K562 (cell line): Measurements from ENCODE around the gene PLXNB1. TPM values are rescaled to one million over a fixed set of nuclear protein-coding genes. Genes with fewer than 3 reads are reported as not detected.
A peak's percentile ranks its signal among the peaks of the same experiment; 100 is the strongest.

ENCODE experiments used
- DPF2 ChIP-seq: fragments of 450-650 bp; IDR thresholded peaks from 2 replicates; pipeline ENCODE4 v1.6.1; 2016
- FOS ChIP-seq: IDR thresholded peaks from 3 replicates; pipeline ENCODE4 v1.6.1; 2011; ENCODE audit not compliant: insufficient read length; ENCODE audit errors: extremely low read depth
- JUN ChIP-seq, 2 experiments: sonication (generic) in 1 of 2; formaldehyde crosslinking in 1 of 2; IDR thresholded peaks; 2 replicates each; pipeline versions ENCODE4 v1.6.1 to v1.8.0; 2012 to 2022; ENCODE audit warnings: borderline replicate concordance in 2 of 2, mild to moderate bottlenecking in 2 of 2, improper control_type of control experiment in 1 of 2, low read depth in 1 of 2, low read length in 1 of 2, missing genetic modification reagents in 1 of 2
- L3MBTL2 ChIP-seq: fragments of 450-650 bp; IDR thresholded peaks from 2 replicates; pipeline ENCODE4 v1.6.1; 2016; ENCODE audit warnings: mild to moderate bottlenecking, moderate library complexity
- POLR2A ChIP-seq: fragments of 450-650 bp; conservative IDR thresholded peaks from 2 replicates; pipeline ENCODE4 v1.6.1; 2016
- RBBP5 ChIP-seq: fragments of 200-600 bp; sonication (generic); IDR thresholded peaks from 2 replicates; pipeline ENCODE4 v1.6.1; 2012; ENCODE audit warnings: borderline replicate concordance, mild to moderate bottlenecking, low read length, control low read depth, inconsistent platforms; ENCODE audit not compliant: insufficient read depth, poor library complexity, severe bottlenecking
- TAF1 ChIP-seq: IDR thresholded peaks from 2 replicates; pipeline ENCODE4 v1.6.1; 2011; ENCODE audit warnings: mild to moderate bottlenecking, low read length, moderate library complexity; ENCODE audit not compliant: insufficient read depth, control insufficient read depth, severe bottlenecking; ENCODE audit errors: extremely low read depth
- polyA plus RNA-seq, 8 experiments: library from polyadenylated mRNA; depleted of rRNA in 4 of 8; stranded (reverse) in 5 of 8; unstranded in 3 of 8; fragments of >200 nt; fragmentation: Nextera tagmentation in 2 of 8; fragmentation: Illumina TruSeq in 1 of 8; extraction: Ambion mirVana in 2 of 8; extraction: Trizol in 1 of 8; gene quantifications; 2 replicates each; pipeline versions ENCODE4 v1.2.1 to v1.2.3, GENCODE V29; 2011 to 2014; ENCODE audit warnings: inconsistent platforms in 1 of 8, missing spikeins in 1 of 8
- total RNA-seq, 7 experiments: library from RNA; depleted of rRNA in 6 of 7; stranded (reverse); fragments of >200 nt in 6 of 7; fragmentation: Illumina TruSeq in 2 of 7; extraction: Trizol in 2 of 7; gene quantifications; 2 replicates each; pipeline versions ENCODE4 v1.2.1 to v1.2.3, GENCODE V29; 2011 to 2021; ENCODE audit warnings: low replicate concordance in 1 of 7
- TF ChIP-seq, protein P1 (sequence below): sonication (generic); formaldehyde crosslinking; IDR thresholded peaks from 2 replicates; pipeline ENCODE4 v1.8.0; 2022; ENCODE audit warnings: missing genetic modification reagents, mild to moderate bottlenecking, moderate library complexity, borderline replicate concordance
- TF ChIP-seq, protein P2 (sequence below): fragments of 450-650 bp; IDR thresholded peaks from 2 replicates; pipeline ENCODE4 v1.6.1; 2014; ENCODE audit warnings: low read depth, mild to moderate bottlenecking, moderate library complexity, borderline replicate concordance
- TF ChIP-seq, protein P3 (sequence below), 2 experiments: fragments of 250-450 bp in 1 of 2; fragments of 450-650 bp in 1 of 2; sonication (Bioruptor Pico) in 1 of 2; IDR thresholded peaks; 2 replicates each; pipeline versions ENCODE4 v1.6.1 to v1.8.0; 2016 to 2021; ENCODE audit warnings: mild to moderate bottlenecking in 2 of 2, moderate library complexity in 2 of 2, missing compliant biosample characterization in 1 of 2, missing genetic modification characterization in 1 of 2
- TF ChIP-seq, protein P4 (sequence below), 2 experiments: IDR thresholded peaks; 2 replicates each; pipeline ENCODE4 v1.6.1; 2011; ENCODE audit warnings: borderline replicate concordance in 1 of 2, control low read depth in 1 of 2, low read depth in 1 of 2, low read length in 1 of 2, mild to moderate bottlenecking in 1 of 2, mixed read lengths in 1 of 2, moderate library complexity in 1 of 2; ENCODE audit not compliant: insufficient read depth in 1 of 2, insufficient read length in 1 of 2, poor library complexity in 1 of 2, severe bottlenecking in 1 of 2; ENCODE audit errors: extremely low read depth in 1 of 2
- TF ChIP-seq, protein P5 (sequence below), 2 experiments: fragments of 450-650 bp in 1 of 2; IDR thresholded peaks; 2 replicates each; pipeline ENCODE4 v1.6.1; 2011 to 2017; ENCODE audit warnings: low read depth in 2 of 2, antibody characterized with exemption in 1 of 2, borderline replicate concordance in 1 of 2, low read length in 1 of 2, mild to moderate bottlenecking in 1 of 2, mixed read lengths in 1 of 2; ENCODE audit not compliant: control insufficient read depth in 1 of 2
- TF ChIP-seq, protein P6 (sequence below): fragments of 450-650 bp; IDR thresholded peaks from 2 replicates; pipeline ENCODE4 v1.6.1; 2016; ENCODE audit warnings: borderline replicate concordance

PLXNB1 gene
- total and polyA plus RNA-seq, 9 of the 15 experiments (the other 6 are each of a cell fraction or from before 2014, with no cell fraction given): 0.17 to 17.4 (median 6.0) TPM

DNA sequence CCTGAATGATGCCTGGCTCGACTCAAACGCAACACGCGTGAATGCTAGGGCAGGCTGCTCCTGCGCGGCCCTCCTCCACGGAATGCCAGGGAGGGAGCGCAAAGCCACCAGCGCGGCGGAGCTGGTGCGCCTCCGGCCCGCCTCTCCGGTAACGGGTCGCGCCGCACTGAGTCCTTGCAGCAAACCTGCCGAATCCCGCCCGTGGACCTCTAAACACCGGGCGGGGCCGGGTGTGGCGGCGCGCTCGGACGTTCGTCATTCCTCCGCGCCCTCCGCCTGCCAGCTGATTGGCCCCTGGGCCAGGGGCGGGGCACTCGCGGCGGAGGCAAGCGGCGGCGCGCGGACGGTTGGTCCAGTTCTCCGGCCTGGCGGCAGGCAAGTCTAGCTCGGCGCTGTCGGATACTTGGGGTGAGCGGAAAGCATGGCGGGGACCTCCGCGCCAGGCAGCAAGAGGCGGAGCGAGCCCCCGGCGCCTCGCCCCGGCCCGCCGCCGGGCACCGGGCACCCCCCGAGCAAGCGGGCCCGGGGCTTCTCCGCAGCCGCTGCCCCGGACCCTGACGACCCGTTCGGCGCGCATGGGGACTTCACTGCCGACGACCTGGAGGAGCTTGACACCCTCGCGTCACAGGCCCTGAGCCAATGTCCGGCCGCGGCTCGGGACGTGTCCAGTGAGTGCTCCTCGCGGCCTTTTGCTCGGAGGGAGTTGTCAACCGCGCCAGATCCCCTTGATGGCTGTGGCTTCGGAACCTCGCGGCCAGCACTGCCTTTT lies 16.7 kb upstream of the PLXNB1 start, which contains the start of gene ATRIP (continued):
- peak; percentile 92 for TF ChIP-seq L3MBTL2
- TF ChIP-seq, protein P1, sequence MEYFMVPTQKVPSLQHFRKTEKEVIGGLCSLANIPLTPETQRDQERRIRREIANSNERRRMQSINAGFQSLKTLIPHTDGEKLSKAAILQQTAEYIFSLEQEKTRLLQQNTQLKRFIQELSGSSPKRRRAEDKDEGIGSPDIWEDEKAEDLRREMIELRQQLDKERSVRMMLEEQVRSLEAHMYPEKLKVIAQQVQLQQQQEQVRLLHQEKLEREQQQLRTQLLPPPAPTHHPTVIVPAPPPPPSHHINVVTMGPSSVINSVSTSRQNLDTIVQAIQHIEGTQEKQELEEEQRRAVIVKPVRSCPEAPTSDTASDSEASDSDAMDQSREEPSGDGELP (CRISPR knock-in tag): peak; percentile 96
- TF ChIP-seq, protein P2, sequence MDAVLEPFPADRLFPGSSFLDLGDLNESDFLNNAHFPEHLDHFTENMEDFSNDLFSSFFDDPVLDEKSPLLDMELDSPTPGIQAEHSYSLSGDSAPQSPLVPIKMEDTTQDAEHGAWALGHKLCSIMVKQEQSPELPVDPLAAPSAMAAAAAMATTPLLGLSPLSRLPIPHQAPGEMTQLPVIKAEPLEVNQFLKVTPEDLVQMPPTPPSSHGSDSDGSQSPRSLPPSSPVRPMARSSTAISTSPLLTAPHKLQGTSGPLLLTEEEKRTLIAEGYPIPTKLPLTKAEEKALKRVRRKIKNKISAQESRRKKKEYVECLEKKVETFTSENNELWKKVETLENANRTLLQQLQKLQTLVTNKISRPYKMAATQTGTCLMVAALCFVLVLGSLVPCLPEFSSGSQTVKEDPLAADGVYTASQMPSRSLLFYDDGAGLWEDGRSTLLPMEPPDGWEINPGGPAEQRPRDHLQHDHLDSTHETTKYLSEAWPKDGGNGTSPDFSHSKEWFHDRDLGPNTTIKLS: peak; percentile 44; the same call in 1 of the 2 replicates
- no peak for TF ChIP-seq DPF2
- peak; percentile 90 for TF ChIP-seq RBBP5
- TF ChIP-seq, protein P3, sequence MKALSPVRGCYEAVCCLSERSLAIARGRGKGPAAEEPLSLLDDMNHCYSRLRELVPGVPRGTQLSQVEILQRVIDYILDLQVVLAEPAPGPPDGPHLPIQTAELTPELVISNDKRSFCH (CRISPR knock-in tag; IDR thresholded peaks at IDR 0.05): no peak
- TF ChIP-seq, protein P3 (tag; IDR thresholded peaks at IDR 0.05): peak; percentile 54; the same call in 1 of the 2 replicates
- TF ChIP-seq JUN (IDR thresholded peaks at IDR 0.05; ENCODE audit: borderline replicate concordance, low read depth, low read length): peak; percentile 3; the same call in 1 of the 2 replicates
- TF ChIP-seq JUN (CRISPR knock-in tag; IDR thresholded peaks at IDR 0.05; ENCODE audit: borderline replicate concordance): no peak; the same call in 1 of the 2 replicates
- TF ChIP-seq POLR2A: peak; percentile 87
- TF ChIP-seq, protein P4, sequence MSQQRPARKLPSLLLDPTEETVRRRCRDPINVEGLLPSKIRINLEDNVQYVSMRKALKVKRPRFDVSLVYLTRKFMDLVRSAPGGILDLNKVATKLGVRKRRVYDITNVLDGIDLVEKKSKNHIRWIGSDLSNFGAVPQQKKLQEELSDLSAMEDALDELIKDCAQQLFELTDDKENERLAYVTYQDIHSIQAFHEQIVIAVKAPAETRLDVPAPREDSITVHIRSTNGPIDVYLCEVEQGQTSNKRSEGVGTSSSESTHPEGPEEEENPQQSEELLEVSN (IDR thresholded peaks at IDR 0.05; ENCODE audit: borderline replicate concordance in 1 of 2, extremely low read depth in 1 of 2, insufficient read depth in 1 of 2, insufficient read length in 1 of 2, low read depth in 1 of 2, low read length in 1 of 2, poor library complexity in 1 of 2, severe bottlenecking in 1 of 2): peak; percentile 52 to 54
- TF ChIP-seq TAF1: peak; percentile 94
- TF ChIP-seq, protein P5, sequence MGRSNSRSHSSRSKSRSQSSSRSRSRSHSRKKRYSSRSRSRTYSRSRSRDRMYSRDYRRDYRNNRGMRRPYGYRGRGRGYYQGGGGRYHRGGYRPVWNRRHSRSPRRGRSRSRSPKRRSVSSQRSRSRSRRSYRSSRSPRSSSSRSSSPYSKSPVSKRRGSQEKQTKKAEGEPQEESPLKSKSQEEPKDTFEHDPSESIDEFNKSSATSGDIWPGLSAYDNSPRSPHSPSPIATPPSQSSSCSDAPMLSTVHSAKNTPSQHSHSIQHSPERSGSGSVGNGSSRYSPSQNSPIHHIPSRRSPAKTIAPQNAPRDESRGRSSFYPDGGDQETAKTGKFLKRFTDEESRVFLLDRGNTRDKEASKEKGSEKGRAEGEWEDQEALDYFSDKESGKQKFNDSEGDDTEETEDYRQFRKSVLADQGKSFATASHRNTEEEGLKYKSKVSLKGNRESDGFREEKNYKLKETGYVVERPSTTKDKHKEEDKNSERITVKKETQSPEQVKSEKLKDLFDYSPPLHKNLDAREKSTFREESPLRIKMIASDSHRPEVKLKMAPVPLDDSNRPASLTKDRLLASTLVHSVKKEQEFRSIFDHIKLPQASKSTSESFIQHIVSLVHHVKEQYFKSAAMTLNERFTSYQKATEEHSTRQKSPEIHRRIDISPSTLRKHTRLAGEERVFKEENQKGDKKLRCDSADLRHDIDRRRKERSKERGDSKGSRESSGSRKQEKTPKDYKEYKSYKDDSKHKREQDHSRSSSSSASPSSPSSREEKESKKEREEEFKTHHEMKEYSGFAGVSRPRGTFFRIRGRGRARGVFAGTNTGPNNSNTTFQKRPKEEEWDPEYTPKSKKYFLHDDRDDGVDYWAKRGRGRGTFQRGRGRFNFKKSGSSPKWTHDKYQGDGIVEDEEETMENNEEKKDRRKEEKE (IDR thresholded peaks at IDR 0.05; ENCODE audit: borderline replicate concordance in 1 of 2, control insufficient read depth in 1 of 2, low read depth in 2 of 2, low read length in 1 of 2): 0 out of 4 replicates have a peak, but pooled peaks of 1 of the 2 experiments have one; percentile 40
- peak; percentile 21 for TF ChIP-seq FOS
- TF ChIP-seq, protein P6, sequence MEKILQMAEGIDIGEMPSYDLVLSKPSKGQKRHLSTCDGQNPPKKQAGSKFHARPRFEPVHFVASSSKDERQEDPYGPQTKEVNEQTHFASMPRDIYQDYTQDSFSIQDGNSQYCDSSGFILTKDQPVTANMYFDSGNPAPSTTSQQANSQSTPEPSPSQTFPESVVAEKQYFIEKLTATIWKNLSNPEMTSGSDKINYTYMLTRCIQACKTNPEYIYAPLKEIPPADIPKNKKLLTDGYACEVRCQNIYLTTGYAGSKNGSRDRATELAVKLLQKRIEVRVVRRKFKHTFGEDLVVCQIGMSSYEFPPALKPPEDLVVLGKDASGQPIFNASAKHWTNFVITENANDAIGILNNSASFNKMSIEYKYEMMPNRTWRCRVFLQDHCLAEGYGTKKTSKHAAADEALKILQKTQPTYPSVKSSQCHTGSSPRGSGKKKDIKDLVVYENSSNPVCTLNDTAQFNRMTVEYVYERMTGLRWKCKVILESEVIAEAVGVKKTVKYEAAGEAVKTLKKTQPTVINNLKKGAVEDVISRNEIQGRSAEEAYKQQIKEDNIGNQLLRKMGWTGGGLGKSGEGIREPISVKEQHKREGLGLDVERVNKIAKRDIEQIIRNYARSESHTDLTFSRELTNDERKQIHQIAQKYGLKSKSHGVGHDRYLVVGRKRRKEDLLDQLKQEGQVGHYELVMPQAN: peak; percentile 71; the same call in 1 of the 2 replicates
